ENCODE data around the gene STC2. TPM values are rescaled to one million over a fixed set of nuclear protein-coding genes. Genes with fewer than 3 reads are reported as not detected.

The STC2 gene
- total and polyA plus RNA-seq, 2 of the 8 experiments (the other 6 are each of a cell fraction or from before 2014, with no cell fraction given) = 26.4 to 53.1 TPM

GRCh38 chr5:173355561-173355960 lies 27.3 kb upstream of the STC2 start:
- H3K9me3 ChIP-seq (ENCODE audit: insufficient read depth in 2 of 2, low read depth in 1 of 2, low read length in 1 of 2) = 0 out of 4 replicates have a peak, but pooled peaks cover 0 to 3% of the 10 kb centered on the region in 2 experiments
- no peak overlapping the region for H2BK5ac ChIP-seq (ENCODE audit: low read depth, low read length)
- H2BK12ac ChIP-seq (ENCODE audit: low read depth, low read length) = no peak overlapping the region
- H3K27me3 ChIP-seq (replicated peaks in 1 of 4; ENCODE audit: control insufficient read depth in 3 of 4, extremely low read depth in 1 of 4, insufficient read depth in 3 of 4, low read length in 3 of 4) = peaks cover 0 to 2% (median 0%) of the 10 kb centered on the region in 4 experiments; a peak in 1 of 7 replicates
- no peak overlapping the region for H3K18ac ChIP-seq (ENCODE audit: extremely low read depth, low read length)
- TF ChIP-seq RBBP5 (IDR thresholded peaks at IDR 0.05; ENCODE audit: borderline replicate concordance, low read depth, low read length) = no peak
- no peak for TF ChIP-seq MAFK (IDR thresholded peaks at IDR 0.05; ENCODE audit: low read depth, low read length)
- no peak for TF ChIP-seq POLR2A (IDR thresholded peaks at IDR 0.05; ENCODE audit: control extremely low read depth in 1 of 2, low read depth in 2 of 2, low read length in 2 of 2)
- TF ChIP-seq GABPA (IDR thresholded peaks at IDR 0.05; ENCODE audit: borderline replicate concordance, insufficient read depth, low read length) = no peak
- no peak for TF ChIP-seq NRF1 (IDR thresholded peaks at IDR 0.05; ENCODE audit: low read depth, low read length)
- TF ChIP-seq SAP30 (IDR thresholded peaks at IDR 0.05; ENCODE audit: insufficient read depth, insufficient replicate concordance, low read length) = no peak
- no peak for TF ChIP-seq SP4 (IDR thresholded peaks at IDR 0.05; ENCODE audit: low read length)
- no peak for TF ChIP-seq KDM4A (IDR thresholded peaks at IDR 0.05; ENCODE audit: low read depth, low read length, severe bottlenecking)
- TF ChIP-seq RXRA (IDR thresholded peaks at IDR 0.05; ENCODE audit: insufficient read depth, low read depth, low read length) = no peak
- no peak for TF ChIP-seq SIN3A (conservative IDR thresholded peaks at IDR 0.05 in 1 of 2, IDR thresholded peaks at IDR 0.05 in 1 of 2; ENCODE audit: low read depth in 1 of 2, low read length in 2 of 2)
- no peak for TF ChIP-seq FOSL1 (IDR thresholded peaks at IDR 0.05; ENCODE audit: insufficient read depth, low read depth, low read length)
- no peak overlapping the region for H3K14ac ChIP-seq (ENCODE audit: insufficient read length)
- H2BK20ac ChIP-seq (ENCODE audit: low read length) = no peak overlapping the region
- no peaks in the 10 kb centered on the region for H3K79me2 ChIP-seq (ENCODE audit: control insufficient read depth in 1 of 2, insufficient read depth in 2 of 2, low read length in 2 of 2)
- no peak overlapping the region for H4K5ac ChIP-seq (ENCODE audit: insufficient read length, low read depth, low read length)
- POLR2A ChIA-PET (ENCODE audit: partially characterized antibody) = interaction anchor here (1.4 to 2.5 kb wide), 2 partner anchors 26 to 39 kb away, joined by 3 to 5 read pairs; no protein-coding TSS in a partner anchor
- peaks cover 0 to 2% of the 10 kb centered on the region in 2 experiments for H4K20me1 ChIP-seq (replicated peaks in 1 of 2; ENCODE audit: control insufficient read depth in 1 of 2, insufficient read depth in 2 of 2, low read length in 2 of 2)
- H3K4ac ChIP-seq (replicated peaks; ENCODE audit: insufficient read length, low read depth, low read length) = no peak overlapping the region
- DNase-seq (ENCODE audit: low read depth in 1 of 2, low spot score in 2 of 2) (no peak), FAIRE-seq (no peak)
- no peaks in the 10 kb centered on the region for H3K23me2 ChIP-seq (ENCODE audit: low read depth, low read length)
- no peak overlapping the region for H2BK120ac ChIP-seq (replicated peaks; ENCODE audit: low read depth, low read length)
- no peak overlapping the region for H2AK5ac ChIP-seq (ENCODE audit: low read depth, low read length)
- no peak overlapping the region for H3K27ac ChIP-seq (ENCODE audit: low read depth, low read length)
- CTCF ChIA-PET (ENCODE audit: partially characterized antibody) = interaction anchor here (0.9 to 1.3 kb wide), 4 partner anchors 34 to 617 kb away, joined by 3 to 4 read pairs (median 4); no protein-coding TSS in a partner anchor
- H4K91ac ChIP-seq (replicated peaks; ENCODE audit: insufficient read length, low read length) = no peak overlapping the region
- no peak overlapping the region for H3K9ac ChIP-seq (replicated peaks in 1 of 4; ENCODE audit: extremely low read depth in 1 of 4, low read depth in 3 of 4, low read length in 3 of 4)
- H3K23ac ChIP-seq (ENCODE audit: insufficient read length) = no peak overlapping the region
- WGBS, 2 experiments (ENCODE audit: extremely low coverage in 1 of 2, insufficient coverage in 1 of 2, insufficient read length in 1 of 2, insufficient replicate concordance in 2 of 2, low coverage in 1 of 2, low lambda C conversion rate in 2 of 2, missing lambda C conversion rate in 1 of 2) = 71% methylated on average over 5 of the region's 5 CpGs; no CpG with 5 or more reads in 1 of the 2 experiments
- no peak overlapping the region for H3K56ac ChIP-seq (replicated peaks; ENCODE audit: insufficient read length, low read depth, low read length)
- no peaks in the 10 kb centered on the region for H3K4me1 ChIP-seq (replicated peaks in 1 of 4; ENCODE audit: control insufficient read depth in 3 of 4, insufficient read depth in 4 of 4, low read length in 3 of 4)
- H3K4me2 ChIP-seq (ENCODE audit: insufficient read depth in 1 of 2, low read depth in 2 of 2, low read length in 2 of 2) = no peak overlapping the region
- H2AFZ ChIP-seq (ENCODE audit: low read length) = no peak overlapping the region
- H3K79me1 ChIP-seq (ENCODE audit: low read depth, low read length) = no peaks in the 10 kb centered on the region
- no peak overlapping the region for H2BK15ac ChIP-seq (ENCODE audit: low read length)
- H3K4me3 ChIP-seq (ENCODE audit: extremely low read depth in 1 of 4, insufficient read depth in 2 of 4, low read depth in 3 of 4, low read length in 4 of 4) = no peak overlapping the region
- H3K36me3 ChIP-seq (ENCODE audit: control insufficient read depth in 2 of 4, insufficient read depth in 4 of 4, low read length in 3 of 4) = no peaks in the 10 kb centered on the region; a peak in 1 of 8 replicates
- no peak overlapping the region for H4K8ac ChIP-seq (ENCODE audit: extremely low read depth, insufficient read depth, low read length)
